8988T (cell line): Measurements from ENCODE around the gene PLSCR3.
"Not testable (repeated sequence)": the region's sequence is repeated elsewhere in the genome, so short reads cannot be mapped to it uniquely, and the experiment has no call there.

Experiments used
- DNase-seq: peaks from one replicate; pipeline ENCODE4 v3.0.0; 2011

Gene PLSCR3

DNA sequence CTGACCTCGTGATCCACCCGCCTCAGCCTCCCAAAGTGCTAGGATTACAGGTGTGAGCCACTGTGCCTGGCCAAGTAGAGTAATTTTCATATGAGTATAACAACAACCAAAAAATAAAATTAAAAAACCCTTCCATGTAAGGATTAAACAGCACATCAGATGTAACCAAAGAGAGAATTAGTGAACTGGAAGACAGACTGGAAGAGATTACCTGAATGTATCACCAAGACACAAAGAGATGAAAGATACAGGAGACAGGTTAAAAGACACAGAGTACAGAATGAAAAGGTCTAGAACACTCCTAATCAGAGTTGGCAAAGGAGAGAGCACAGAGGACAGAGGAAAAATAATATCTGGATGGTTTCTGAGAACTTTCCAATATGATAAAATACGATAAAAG lies 15.2 kb downstream of the PLSCR3 start:
- DNase-seq: no peak

DNA sequence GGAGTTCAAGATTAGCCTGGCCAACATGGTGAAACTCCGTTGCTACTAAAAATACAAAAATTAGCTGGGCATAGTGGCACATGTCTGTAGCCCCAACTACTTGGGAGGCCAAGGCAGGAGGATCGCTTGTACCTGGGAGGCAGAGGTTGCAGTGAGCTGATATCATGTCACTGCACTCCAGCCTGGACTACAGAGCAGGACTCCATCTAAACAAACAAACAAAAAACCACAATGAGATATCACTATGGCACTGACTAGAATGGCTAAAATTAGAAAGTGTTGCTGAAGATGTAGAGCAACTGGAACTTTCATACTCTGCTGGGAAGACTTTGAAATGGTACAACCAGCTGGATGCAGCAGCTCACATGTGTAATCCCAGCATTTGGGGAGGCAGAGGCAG lies 20.0 kb downstream of the PLSCR3 start:
- no peak for DNase-seq

DNA sequence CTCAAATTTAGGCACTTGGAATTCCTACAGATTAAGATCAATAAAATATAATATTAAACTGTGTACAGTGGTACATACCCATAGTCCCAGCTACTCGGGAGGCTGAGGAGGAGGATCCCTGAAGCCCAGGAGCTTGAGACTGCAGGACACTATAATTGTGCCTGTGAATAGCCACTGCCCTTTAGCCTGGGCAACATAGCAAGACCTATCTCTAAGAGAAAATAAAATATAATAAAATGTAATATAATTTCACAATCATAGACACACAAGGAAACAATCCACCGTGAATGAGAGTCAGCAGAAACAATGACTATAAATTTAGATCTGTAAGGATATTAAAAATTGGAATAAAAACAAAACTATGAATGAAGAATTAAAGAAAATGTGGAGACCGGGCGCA lies 23.5 kb downstream of the PLSCR3 start:
- no peak for DNase-seq

DNA sequence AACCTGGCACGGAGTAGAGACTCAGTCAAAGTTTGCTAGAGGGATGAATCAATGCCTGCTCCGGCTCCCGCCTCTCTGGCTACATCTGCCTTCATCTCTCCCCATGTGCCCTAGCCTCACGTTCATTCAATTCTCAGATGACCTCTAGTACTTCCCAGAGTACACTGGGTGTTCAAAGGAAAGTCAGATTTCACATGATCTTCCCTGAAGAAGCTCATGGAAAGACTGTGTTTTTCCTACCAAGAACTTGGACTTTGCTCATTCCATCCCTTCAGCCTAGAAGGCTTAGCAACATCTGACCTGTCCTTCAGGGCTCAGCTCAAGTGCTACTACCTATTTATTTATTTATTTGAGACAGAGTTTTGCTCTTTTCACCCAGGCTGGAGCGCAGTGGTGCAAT lies 24.5 kb downstream of the PLSCR3 start:
- DNase-seq: no peak

DNA sequence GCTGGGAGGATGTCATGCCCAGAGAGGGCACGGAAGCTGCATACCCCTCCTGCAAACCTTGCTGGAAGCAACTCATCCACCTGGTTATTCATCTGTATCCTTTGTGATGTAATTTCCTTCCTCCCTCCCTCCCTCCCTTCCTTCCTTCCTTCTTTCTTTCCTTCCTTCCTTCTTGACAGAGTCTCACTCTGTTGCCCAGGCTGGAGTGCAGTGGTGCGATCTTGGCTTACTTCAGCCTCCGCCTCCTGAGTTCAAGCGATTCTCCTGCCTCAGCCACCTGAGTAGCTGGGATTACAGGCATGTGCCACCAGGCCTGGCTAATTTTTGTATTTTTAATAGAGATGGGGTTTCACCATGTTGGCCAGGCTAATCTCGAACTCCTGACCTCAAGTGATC lies 25.7 kb downstream of the PLSCR3 start:
- DNase-seq: not testable (repeated sequence)

DNA sequence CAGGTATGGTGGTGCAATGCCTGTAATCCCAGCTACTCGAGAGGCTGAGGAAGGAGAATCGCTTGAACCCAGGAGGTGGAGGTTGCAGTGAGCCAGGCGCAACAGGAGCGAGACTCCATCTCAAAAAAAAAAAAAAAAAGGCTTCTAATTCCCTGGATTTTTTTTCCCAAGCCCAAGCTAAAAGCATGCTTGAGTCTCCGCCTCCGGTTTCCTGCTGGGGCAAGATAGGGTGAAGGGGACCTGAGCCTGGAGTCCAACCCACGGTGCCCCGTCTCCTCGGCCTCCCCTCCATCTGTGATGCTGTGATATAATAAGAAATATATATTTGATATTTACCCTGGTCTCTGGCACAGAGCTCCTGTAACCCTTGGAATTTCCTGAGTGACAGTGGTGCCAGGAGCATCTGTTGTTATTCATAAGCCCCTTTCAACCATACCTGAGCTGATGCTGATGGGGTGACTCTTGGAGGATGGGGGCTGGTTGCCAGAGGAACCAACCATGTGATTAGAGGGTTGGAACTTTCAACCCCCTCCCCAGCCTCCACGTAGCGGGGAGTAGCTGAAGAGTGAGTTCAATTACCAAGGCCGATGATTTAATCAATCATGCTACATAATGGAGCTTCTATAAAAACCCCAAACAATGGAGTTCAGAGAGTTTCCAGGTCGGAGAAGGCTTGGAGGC lies 26.3 kb downstream of the PLSCR3 start:
- DNase-seq: no peak

DNA sequence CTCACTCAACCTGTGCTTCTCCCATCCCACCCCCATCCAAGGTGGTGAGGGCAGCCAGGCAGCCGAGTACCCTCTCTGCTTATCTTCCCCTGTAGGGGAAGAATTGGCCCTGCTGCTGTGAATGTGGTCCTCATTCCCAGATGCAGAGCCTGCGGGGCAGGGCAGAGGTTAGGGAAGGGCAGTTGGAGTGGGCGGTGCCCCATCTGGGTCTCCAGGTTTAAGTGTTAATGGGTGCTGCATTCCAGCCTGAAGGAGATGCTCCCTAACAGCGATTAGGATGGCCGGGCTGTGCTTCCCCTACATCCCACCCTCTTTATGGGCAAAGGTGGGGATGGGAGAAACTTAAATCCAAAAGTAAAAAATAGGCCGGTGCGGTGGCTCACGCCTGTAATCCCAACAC lies 27.2 kb downstream of the PLSCR3 start:
- DNase-seq: no peak

DNA sequence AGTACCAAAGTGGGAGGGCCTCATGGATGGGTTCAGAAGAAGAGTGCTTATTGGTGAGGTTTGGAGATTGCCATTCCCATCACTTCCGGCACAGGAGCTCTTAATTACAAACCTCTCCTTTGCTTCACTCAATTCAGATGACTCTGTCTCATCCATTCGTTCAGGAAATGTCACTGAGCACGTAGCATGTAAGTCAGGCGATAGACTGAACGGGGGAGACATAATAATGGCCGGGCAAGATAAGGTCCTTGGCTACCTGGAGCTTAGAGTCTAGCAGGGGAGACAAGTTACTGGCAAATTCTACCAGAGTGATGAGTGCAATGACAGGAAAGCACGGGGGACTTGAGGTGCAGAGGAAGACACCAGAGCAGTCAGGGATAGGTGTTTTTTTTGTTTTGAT lies 28.4 kb downstream of the PLSCR3 start:
- not testable (repeated sequence) for DNase-seq

DNA sequence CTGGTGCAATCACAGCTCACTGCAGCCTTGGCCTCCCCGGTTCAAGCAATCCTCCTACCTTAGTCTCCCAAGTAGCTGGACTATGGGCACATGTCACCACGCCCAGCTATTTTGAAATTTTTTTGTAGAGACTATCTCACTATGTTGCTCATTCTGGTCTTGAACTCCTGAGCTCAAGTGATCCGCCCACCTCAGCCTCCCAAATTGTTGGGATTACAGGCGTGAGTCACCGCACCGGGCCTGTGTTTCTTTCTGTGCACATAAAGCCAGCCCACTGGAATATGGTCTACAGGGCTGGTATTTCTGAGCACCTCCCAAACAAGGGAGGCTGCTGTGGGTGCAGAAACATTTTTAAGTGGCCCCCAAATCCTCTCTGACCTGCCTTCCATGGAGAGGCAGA lies 31.0 kb downstream of the PLSCR3 start:
- no peak for DNase-seq

DNA sequence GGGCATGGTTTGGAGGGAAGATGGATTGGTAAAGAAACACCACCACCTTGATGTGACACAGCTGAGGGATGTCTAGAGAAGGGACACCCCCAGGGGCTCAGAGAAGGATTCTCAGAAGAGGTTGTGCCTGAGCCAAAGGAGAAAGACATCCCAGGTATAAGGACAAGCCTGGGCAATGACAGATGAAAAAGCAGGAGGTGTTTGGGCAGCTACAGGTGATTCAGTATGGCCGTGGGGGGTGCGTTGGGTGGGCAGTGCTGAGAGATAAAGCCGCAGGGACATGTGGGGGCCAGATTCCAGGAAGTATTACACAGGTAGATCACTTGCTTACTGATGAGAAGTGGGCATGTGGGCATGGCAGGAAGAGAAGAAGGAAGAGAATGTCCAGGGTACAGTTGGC lies 32.4 kb downstream of the PLSCR3 start:
- no peak for DNase-seq

DNA sequence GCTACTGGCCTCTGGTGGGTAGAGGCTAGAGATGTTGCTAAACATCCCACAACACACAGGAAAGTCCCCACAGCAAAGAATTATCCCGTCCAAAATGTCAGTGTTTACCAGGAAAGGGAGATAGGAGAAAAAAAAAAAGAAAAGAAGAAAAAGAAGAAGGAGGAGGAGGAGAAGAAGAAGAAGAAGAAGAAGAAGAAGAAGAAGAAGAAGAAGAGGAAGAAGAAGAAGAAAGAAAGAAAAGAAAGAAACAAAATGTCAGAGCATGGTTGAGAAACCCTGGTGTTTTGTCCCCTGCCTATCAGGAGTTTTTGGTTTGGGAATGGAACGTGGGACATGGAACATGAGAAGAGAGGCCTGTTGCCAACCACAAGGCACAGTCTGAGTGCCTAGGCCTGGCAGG lies 36.9 kb downstream of the PLSCR3 start:
- DNase-seq: no peak

DNA sequence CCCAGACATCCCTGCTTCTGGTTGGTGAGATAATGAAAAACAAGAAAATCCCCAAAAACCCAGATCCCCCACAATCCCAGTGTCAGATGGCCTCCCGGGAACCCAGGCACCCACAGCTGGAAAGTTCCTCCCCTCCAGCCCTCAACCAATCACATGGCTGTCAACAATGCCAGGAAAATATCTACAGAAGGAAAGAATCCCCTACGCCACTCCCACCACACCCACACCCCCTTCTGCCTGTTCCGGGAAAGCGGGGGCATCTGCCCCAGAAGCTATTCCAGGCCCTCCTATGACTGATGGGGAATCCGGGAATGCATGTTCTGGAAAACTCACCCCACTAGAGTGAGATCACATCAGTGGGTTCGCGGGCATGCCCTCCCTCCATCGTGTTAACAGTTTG lies 37.6 kb downstream of the PLSCR3 start:
- no peak for DNase-seq

DNA sequence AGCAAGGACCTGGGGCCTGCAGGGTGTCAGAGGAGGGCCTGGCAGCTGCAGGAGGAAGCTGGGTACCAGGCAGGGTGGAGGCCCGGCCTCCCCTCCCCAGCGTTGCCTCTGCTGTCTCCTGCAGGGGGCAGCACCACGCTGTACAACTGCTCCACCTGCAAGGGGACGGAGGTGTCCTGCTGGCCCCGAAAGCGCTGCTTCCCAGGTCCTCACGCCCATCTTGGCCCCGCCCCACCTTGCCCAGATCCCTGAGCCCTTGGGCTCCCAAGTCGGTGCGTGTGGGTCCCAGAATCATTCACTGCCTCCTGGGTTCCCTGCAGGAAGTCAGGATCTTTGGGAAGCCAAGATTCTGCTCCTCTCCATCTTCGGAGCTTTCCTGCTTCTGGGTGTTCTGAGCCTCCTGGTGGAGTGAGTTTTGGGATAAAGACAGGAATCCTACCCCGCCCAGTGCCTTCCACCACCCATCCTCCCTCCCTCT lies 38.2 kb downstream of the PLSCR3 start:
- peak; percentile 86 for DNase-seq

DNA sequence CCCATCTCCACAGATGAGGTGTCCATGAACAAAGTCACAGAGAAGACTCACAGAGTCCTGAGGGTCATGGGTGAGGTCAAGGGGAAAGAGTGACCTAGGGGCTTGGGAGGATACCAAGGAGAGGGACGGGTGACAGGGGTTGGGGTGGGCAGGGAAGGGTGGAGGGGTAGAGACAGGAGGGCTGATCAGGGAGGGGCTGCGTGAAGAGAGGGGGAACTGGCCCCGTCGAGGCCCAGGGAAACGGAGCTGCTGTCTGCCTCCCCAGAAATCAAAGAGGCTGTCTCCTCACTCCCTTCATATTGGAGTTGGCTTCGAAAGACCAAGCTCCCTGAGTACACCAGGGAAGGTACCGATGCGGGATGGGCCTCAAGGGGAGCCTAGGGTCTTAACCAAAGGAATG lies 38.8 kb downstream of the PLSCR3 start:
- no peak for DNase-seq

DNA sequence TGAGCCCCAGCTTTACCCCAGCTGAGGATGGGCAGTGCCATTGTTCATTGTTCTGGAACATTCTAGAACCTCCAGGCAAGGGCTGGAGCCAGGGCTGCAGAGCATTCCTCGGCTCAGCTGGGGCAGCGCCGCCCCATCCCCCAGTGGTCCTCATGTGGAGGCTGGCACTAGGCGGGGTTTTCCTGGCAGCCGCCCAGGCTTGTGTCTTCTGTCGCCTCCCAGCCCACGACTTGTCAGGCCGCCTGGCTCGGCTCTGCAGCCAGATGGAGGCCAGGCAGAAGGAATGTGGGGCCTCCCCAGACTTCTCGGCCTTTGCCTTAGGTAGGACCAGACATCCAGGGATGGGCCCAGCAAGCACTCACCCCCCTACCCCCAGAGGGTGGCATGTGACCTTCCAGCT lies 39.3 kb downstream of the PLSCR3 start, which contains the start of gene TMEM95:
Gene TMEM95 (plus strand): TSS at position 104 of the 400 bp plus-strand sequence. CDS start 49 bp downstream, at position 153.
- no peak for DNase-seq

DNA sequence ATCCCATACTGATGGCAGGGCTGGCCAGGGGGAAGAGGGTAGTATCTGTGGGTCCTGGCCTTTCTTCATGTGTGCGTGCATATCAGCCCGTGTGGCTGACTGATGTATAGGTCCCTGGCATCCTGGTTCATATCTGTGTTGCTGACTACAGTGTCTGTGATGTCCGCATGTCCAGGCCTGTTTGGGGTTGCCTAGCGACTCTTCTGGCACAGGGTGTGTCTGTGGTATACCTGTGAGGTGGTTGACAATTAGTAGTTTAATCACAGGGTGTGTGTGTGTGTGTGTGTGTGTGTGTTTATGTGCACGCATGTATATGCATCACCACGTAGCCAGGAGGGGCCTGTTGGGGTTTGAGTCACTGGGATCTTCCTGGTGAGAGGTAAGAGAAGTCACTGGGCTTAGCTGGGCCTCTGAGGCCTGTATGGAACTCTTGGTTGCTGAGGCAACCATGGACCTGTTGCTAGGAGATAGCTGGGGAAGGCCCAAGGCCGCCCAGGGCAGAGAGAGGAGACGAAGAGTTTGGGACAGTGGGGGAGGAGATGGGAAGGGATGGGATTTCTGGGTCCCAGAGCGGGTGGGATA lies 40.0 kb downstream of the PLSCR3 start:
- no peak for DNase-seq

DNA sequence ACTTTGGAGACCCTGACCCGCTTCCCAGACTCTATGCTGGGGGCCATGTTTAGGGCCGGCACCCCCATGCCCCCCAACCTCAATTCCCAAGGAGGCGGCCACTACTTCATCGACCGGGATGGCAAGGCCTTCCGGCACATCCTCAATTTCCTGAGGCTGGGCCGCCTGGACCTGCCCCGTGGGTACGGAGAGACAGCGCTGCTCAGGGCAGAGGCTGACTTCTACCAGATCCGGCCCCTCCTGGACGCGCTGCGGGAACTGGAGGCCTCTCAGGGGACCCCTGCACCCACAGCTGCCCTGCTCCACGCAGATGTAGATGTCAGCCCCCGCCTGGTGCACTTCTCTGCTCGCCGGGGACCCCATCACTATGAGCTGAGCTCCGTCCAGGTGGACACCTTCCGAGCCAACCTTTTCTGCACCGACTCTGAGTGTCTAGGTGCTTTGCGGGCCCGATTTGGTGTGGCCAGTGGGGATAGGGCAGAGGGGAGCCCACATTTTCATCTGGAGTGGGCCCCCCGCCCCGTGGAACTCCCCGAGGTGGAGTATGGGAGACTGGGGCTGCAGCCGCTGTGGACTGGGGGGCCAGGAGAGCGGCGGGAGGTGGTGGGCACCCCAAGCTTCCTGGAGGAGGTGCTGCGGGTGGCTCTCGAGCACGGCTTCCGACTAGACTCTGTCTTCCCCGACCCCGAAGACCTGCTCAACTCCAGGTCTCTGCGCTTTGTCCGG lies 41.3 kb downstream of the PLSCR3 start:
- no peak for DNase-seq

DNA sequence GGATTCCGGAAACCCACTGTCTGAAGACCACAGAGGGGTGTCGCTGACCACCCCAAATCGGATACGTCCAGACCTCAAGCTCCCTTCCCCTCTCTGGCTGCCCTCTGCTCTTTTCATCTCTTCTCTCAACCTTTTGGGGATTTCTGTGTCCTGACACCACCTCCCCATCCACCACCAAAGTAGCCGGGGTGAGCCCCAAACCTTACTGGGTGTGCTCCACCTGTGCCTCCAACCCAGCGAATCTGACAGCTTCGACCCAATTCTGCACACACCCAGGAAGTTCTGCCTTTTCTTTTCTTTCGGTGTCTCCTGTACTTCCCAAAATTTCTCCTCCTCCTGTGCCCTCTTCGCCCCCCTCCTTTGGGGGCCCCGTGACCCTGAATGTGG lies 41.8 kb downstream of the PLSCR3 start:
- DNase-seq: no peak

DNA sequence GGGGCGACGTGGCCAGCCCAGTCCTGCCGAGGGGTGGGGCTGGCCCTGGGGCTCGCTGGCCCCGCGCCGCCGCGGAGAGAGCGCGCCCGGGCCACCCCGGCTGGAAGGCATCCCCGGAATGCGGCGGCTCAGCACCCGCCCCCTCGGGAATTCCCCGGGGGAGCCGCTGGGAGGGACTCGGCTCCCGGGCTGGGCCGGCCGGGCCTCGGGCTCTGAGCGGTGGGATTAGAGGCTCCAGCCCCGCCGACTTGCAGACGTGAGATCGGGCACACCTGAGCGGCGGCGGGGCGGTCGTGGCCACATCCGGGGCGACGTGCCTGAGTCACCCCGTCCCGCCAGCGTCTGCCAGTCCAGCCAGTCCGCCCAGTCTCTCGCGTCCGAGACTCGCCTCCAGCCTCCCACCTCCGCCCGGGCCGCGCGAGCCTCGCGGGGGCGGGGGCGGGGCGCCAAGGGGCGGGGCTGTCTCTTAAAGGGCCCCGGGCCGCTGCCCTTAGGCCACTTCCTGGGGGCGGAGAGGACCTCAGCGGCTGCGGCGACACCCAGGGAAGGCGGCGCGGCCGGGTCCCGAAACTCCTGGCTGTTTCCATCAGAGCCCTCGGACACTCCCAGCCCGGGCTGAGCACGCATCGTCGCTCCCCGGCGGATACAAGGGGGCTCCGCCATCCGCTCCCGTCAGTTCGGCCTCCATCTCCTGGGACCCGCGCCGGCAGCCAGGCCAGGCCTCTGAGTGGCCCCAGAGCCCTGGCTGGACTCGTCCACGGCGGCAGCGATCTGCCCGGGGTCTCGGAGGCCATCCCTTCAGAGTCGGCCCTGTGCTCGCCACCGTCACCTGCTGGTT lies 42.4 kb downstream of the PLSCR3 start, which contains the start of gene KCTD11:
Gene KCTD11 (plus strand): TSS at position 498 of the 838 bp plus-strand sequence.
- DNase-seq: peak; percentile 91

DNA sequence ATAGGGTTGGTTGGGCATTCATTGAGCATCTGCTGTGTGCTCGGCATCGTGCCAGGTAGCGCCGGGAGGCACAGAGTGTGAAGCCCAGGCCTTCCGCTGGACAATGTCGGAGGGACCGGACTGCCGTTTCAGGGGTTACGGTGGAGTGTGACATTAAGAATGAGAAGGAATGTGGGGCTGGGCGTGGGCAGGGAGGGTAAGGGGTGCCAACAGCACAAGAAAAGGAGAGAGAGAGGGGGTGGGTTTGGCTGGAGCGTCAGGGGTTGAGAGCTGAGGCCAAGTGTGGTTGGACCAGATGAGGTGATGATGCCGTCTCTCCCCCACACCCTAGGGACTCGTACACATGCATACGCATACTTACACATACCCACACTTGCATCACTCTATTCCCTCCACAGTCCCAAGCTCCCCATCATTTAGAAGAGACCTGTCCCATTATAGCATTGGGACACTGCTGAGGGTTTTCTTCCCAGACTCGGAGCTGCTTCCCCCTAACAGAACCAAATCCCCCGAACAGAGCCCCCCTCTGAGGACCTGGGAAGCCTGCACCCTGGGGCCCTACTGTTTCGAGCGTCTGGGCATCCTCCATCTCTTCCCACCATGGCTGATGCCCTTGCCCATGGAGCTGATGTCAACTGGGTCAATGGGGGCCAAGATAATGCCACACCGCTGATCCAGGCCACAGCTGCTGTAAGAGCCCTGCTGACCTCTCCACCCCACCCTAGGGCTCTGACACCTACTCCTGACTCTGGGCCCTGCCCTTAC lies 45.7 kb downstream of the PLSCR3 start:
- no peak for DNase-seq

DNA sequence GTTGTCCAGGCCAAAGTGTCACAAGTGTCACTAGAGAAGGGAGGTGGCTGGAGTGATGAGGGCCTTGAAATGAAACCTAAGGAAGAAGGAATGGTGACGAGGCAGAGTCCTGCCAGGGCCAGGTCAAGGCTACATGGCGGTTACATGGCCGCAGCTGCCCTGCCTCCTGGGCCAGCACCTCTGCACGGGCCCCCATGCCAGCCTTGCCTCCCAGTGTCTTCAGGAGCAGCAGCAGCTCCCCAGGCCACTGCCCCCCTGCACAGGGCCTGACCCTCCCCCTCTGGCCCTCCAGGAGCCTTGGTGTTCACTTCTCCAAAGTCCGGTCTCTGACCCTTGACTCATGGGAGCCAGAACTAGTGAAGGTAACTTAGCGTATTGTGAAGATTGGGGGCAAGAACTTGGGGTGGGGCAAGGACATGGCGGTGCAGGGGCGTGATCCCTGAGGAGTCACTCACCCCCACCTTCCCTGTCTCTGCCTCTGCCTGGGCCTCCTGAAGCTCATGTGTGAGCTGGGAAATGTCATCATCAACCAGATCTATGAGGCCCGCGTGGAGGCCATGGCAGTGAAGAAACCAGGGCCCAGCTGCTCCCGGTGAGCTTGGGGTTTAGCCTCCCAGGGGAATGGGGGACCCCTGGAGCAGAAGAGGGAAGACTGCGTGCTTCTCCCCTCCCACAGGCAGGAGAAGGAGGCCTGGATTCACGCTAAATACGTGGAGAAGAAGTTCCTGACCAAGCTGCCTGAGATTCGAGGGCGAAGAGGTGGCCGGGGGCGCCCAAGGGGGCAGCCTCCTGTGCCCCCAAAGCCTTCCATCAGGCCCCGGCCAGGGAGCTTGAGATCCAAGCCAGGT lies 46.5 kb downstream of the PLSCR3 start:
- no peak for DNase-seq
